ENCODE data around the gene CDKN1A. TPM values are rescaled to one million over a fixed set of nuclear protein-coding genes. Genes with fewer than 3 reads are reported as not detected.
A peak's percentile ranks its signal among the peaks of the same experiment; 100 is the strongest.

The CDKN1A gene
- total and polyA plus RNA-seq, 9 of the 15 experiments (the other 6 are each of a cell fraction or from before 2014, with no cell fraction given) = 0.25 to 8.1 (median 5.1) TPM

GRCh38 chr6:36721369-36722140 is 43.0 kb downstream of the CDKN1A start:
- Histone ChIP-seq H3K27ac (ENCODE audit: extremely low read depth, low read depth, low read length) (no peak overlapping the region), H3K36me3 (ENCODE audit: control insufficient read depth, insufficient read depth, low read length) (no peaks in the 10 kb centered on the region), H3K4me1 (replicated peaks in 1 of 2; ENCODE audit: control insufficient read depth in 2 of 2, insufficient read depth in 2 of 2, low read length in 2 of 2) (peaks cover 0 to 12% of the 10 kb centered on the region in 2 experiments; a peak in 1 of 5 replicates), H2AFZ (ENCODE audit: low read depth, low read length) (no peak overlapping the region), H3K79me2 (ENCODE audit: control insufficient read depth, insufficient read depth, low read length) (no peaks in the 10 kb centered on the region), H4K20me1 (replicated peaks; ENCODE audit: control insufficient read depth, insufficient read depth, low read length) (0 out of 2 replicates have a peak, but pooled peaks cover 16% of the 10 kb centered on the region), H3K4me2 (ENCODE audit: insufficient read depth, low read length) (no peak overlapping the region), H3K4me3 (no peak overlapping the region), H3K9ac (ENCODE audit: insufficient read depth in 1 of 2, low read depth in 2 of 2, low read length in 2 of 2) (no peak overlapping the region), H3K9me3 (replicated peaks; ENCODE audit: control insufficient read depth, insufficient read depth, low read depth, low read length) (no peaks in the 10 kb centered on the region), H3K27me3 (ENCODE audit: control insufficient read depth in 2 of 2, insufficient read depth in 2 of 2, low read length in 2 of 2) (peaks cover 27 to 77% of the 10 kb centered on the region in 2 experiments), H3K9me1 (ENCODE audit: control insufficient read depth, insufficient read depth, low read length) (no peaks in the 10 kb centered on the region)
- ATAC-seq = no peak
- intact Hi-C loops (cut with micrococcal nuclease) (no loop called here), in situ Hi-C loops (cut with MboI) (loop anchor here (10.0 kb wide), 1 partner anchor 107 kb away; no protein-coding TSS in a partner anchor)
- 18% methylated on average over 15 of the region's 15 CpGs for WGBS (ENCODE audit: insufficient coverage, low coverage, missing lambda C conversion rate)
- no TSS peak for BruUV-seq (replicated peaks)
- ChIA-PET POLR2A (interaction anchor here (0.5 to 1.2 kb wide), 3 partner anchors 13 to 58 kb away, joined by 3 to 4 read pairs (median 3); no protein-coding TSS in a partner anchor), CTCF (ENCODE audit: low intra/inter-chr PET ratio) (interaction anchor here (1.0 kb wide), 1 partner anchor 102 kb away, joined by 3 read pairs; no protein-coding TSS in a partner anchor)
- DNase-seq (ENCODE audit: extremely low read depth in 1 of 4, low spot score in 3 of 4) = no peak
- no peak for FAIRE-seq
- TF ChIP-seq NFIC (IDR thresholded peaks at IDR 0.05) (peak; percentile 80), ETV5 (CRISPR knock-in tag; IDR thresholded peaks at IDR 0.05; ENCODE audit: low read depth) (no peak), ELF2 (CRISPR knock-in tag; IDR thresholded peaks at IDR 0.05) (no peak), SIN3A (IDR thresholded peaks at IDR 0.05; ENCODE audit: borderline replicate concordance in 2 of 2, control insufficient read depth in 1 of 2, low read depth in 2 of 2, low read length in 2 of 2) (no peak)

Data from K562 (cell line).